Fibroblast of mammary gland (primary cell): Measurements from ENCODE around the gene SEMA3G.
A peak's percentile ranks its signal among the peaks of the same experiment; 100 is the strongest.

ENCODE experiments used
- DNase-seq: peaks from one replicate; pipeline ENCODE4 v3.0.0-alpha.2; 2010; ENCODE audit warnings: low read depth
- H3K4me3 ChIP-seq: 2 replicates; pipeline ENCODE4 v1.5.1; 2011; ENCODE audit warnings: low read depth, mild to moderate bottlenecking, low read length, moderate library complexity; ENCODE audit not compliant: control insufficient read depth
- CTCF ChIP-seq: conservative IDR thresholded peaks from 2 replicates; pipeline ENCODE4 v1.5.1; 2011; ENCODE audit warnings: low read depth, low read length, inconsistent platforms; ENCODE audit not compliant: control insufficient read depth, insufficient read depth

SEMA3G gene

DNA sequence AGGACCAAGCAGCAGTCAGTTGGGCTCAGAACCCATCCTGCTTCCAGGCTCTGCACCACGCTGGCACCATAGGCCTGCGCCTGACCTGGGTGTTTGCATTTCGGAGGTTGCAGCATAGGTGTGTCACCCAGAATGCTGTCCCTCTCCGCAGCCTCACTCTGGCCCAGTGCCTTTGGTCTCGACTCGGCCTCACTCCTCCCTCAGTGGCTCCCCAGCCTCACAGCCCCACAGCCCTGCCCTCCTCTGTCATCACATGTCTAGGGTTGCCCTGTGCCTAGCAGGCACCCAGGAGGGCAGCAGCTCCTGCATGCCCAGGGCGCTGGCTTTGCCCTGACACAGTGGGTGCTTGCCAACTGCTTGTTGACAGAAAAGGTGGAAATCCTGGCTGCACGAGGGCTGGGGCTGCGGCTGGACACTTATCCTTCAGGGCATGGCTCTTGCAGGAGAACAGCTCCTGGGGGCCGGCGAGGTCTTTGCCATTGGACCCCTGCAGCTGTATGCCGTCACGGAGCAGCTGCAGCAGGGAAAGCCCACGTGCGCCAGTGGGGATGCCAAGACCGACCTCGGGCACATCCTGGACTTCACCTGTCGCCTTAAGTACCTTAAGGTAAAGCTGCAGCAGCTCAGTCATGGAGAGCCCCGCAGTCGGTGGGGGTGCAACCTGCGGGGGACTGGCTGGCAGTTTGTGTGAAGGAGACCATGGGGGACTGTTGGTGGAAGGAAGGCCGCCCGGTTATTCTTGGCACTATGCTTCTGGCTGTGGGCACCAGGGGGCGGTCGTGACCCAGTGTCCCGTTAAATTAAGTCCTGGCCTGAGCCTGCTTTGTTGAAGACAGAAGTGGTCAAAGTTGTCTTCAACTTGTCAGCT is 26.7 kb upstream of the SEMA3G start:
- peak; percentile 68 for TF ChIP-seq CTCF
- H3K4me3 ChIP-seq: no peak overlapping the region
- peak; percentile 59 for DNase-seq

DNA sequence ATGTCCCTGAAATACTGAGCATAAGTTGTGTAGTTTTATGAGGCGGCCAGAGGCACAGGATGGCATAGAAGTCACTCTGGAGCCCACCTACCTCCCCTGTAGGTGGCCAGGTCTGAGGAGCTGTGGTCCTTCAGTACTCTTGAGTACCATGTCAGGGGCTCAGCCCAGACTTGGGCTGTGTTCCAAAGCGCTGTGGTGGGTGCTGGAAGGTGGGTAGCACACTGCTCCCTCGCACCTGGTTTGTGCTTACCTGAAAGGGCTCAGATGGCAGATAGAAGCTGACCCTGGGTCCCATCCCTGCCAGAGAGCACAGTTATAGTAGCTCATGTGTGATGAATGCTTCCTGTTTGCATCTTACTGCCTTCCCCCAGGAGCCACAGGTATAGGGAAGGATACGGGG is 26.0 kb upstream of the SEMA3G start:
- no peak for DNase-seq
- TF ChIP-seq CTCF: no peak
- H3K4me3 ChIP-seq: no peak overlapping the region

- peak; percentile 34 for DNase-seq
- TF ChIP-seq CTCF: no peak
- no peak overlapping the region for H3K4me3 ChIP-seq
Observed at GRCh38 chr3:52469001-52469400, 24.1 kb upstream of the SEMA3G start.

DNA sequence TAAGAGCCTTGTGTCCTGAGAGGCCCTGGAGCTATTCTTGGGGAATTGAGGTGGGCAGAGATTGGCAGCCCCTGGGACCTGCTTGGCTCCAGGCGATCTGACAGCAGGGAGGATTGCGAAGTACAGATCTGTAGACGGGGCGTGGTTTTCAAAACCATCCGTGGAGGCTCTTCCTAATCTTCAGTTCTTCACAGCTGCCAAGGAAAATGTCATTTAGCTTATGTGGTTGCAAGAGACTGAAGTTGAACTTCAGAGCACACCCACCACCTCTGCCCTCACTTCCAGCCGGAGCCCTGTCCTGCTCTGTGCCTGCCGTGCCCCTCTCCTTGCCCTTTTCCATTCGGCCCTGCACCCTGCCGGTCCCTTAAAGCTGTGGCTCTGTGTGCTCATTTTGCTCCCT is 23.4 kb upstream of the SEMA3G start:
- no peak overlapping the region for H3K4me3 ChIP-seq
- no peak for TF ChIP-seq CTCF
- peak; percentile 61 for DNase-seq

DNA sequence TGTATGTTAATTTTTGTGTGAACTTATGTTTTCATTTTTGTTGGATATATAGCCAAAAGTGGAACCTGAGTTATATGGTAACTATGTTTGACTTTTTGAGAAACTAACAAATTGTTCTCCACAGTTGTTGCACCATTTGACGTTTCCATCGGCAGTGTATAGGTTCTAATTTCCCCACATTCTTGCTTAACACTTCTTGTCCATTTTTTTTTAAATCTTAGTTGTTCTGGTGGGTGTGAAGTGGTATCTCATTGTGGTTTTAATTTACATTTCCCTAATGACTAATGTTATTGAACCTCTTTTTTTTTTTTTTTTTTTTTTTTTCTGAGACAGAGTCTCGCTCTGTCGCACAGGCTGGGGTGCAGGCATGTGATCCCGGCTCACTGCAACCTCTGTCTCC is 18.5 kb upstream of the SEMA3G start:
- no peak for DNase-seq
- H3K4me3 ChIP-seq: no peak overlapping the region
- no peak for TF ChIP-seq CTCF

DNA sequence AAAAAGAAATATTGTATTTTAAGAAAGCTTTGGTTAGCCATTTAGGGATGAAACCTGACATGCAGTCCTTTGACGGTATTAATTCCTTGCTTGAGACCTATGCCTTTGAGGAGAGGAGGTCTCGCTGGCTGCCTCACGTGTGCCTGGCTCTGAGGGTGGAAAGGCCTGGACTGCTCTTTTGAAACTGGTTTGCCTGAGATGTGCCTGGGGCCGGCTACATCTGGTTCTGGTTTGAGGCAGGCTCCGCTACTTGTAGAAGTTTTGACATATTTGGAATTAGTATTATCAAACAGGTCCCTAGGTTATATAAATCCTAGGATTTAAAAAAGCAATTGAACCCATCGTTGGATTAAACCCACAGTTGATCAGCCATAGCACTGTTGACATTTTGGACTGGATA is 17.0 kb upstream of the SEMA3G start:
- no peak overlapping the region for H3K4me3 ChIP-seq
- TF ChIP-seq CTCF: no peak
- no peak for DNase-seq
